ENCODE data around the gene HOXA11.

Gene HOXA11

GRCh38 chr7:27156508-27156898, 28.5 kb downstream of the HOXA11 start, which contains the start of gene HOXA7:
TSS of gene HOXA7 (minus strand) at chr7:27156675. CDS start at chr7:27156545, 130 bp downstream.
- DNase-seq = peak; percentile 32

GRCh38 chr7:27155816-27156507, 29.1 kb downstream of the HOXA11 start:
- peak; percentile 35 for DNase-seq

GRCh38 chr7:27154901-27155815, 29.9 kb downstream of the HOXA11 start:
- peak; percentile 40 for DNase-seq

- DNase-seq = no peak
Measured at GRCh38 chr7:27154369-27154768, 30.7 kb downstream of the HOXA11 start.

GRCh38 chr7:27153526-27153925, 31.5 kb downstream of the HOXA11 start:
- DNase-seq = no peak

- DNase-seq = no peak
Measured at GRCh38 chr7:27152816-27153442, 32.1 kb downstream of the HOXA11 start.

GRCh38 chr7:27151931-27152815, 32.9 kb downstream of the HOXA11 start, which contains the start of gene HOXA3:
TSS of gene HOXA3 (minus strand) at chr7:27152583. CDS start at chr7:27110640, 41,943 bp downstream.
- no peak for DNase-seq

GRCh38 chr7:27151341-27151930, 33.6 kb downstream of the HOXA11 start:
- peak; percentile 31 for DNase-seq

- DNase-seq = peak; percentile 72
Measured at GRCh38 chr7:27150568-27151340, 34.3 kb downstream of the HOXA11 start.

GRCh38 chr7:27149842-27150567, 35.0 kb downstream of the HOXA11 start:
- DNase-seq = no peak

GRCh38 chr7:27148756-27149641, 36.0 kb downstream of the HOXA11 start:
- DNase-seq = no peak

- DNase-seq = peak; percentile 29
Measured at GRCh38 chr7:27148031-27148755, 36.8 kb downstream of the HOXA11 start.

GRCh38 chr7:27147199-27148030, 37.6 kb downstream of the HOXA11 start, which contains the start of gene HOXA6:
TSS of gene HOXA6 (minus strand) at chr7:27147774. CDS start at chr7:27147749, 25 bp downstream.
- DNase-seq = peak; percentile 34

GRCh38 chr7:27146491-27147198, 38.4 kb downstream of the HOXA11 start:
- no peak for DNase-seq

GRCh38 chr7:27145914-27146412, 39.1 kb downstream of the HOXA11 start:
- DNase-seq = no peak

GRCh38 chr7:27145165-27145913, 39.7 kb downstream of the HOXA11 start:
- DNase-seq = no peak
